Fibroblast of peridontal ligament (primary cell): Measurements from ENCODE around the gene SECTM1.
"Not testable (repeated sequence)": the region's sequence is repeated elsewhere in the genome, so short reads cannot be mapped to it uniquely, and the experiment has no call there.

ENCODE experiments used
- DNase-seq: peaks from one replicate; pipeline ENCODE4 v3.0.0-alpha.2; 2010; ENCODE audit errors: extremely low read depth

SECTM1 gene

GRCh38 chr17:82333279-82334171, at the start of gene SECTM1:
Gene SECTM1 (minus strand): TSS chr17:82333766. CDS start chr17:82327240, 6,526 bp downstream.
- peak; percentile 65 for DNase-seq

- DNase-seq, result no peak
These were observed 49.3 kb upstream of the SECTM1 start for GRCh38 chr17:82382933-82383255.

GRCh38 chr17:82382220-82382932, 48.8 kb upstream of the SECTM1 start:
- DNase-seq, result not testable (repeated sequence)

GRCh38 chr17:82381703-82382009, 48.1 kb upstream of the SECTM1 start:
- not testable (repeated sequence) for DNase-seq

- peak; percentile 77 for DNase-seq
These were observed 47.5 kb upstream of the SECTM1 start for GRCh38 chr17:82380860-82381702.

- DNase-seq, result no peak
These were observed 45.1 kb upstream of the SECTM1 start for GRCh38 chr17:82378741-82379021.

- DNase-seq, result no peak
These were observed 44.6 kb upstream of the SECTM1 start for GRCh38 chr17:82377924-82378740.

GRCh38 chr17:82377294-82377693, 43.7 kb upstream of the SECTM1 start:
- not testable (repeated sequence) for DNase-seq

- no peak for DNase-seq
These were observed 42.6 kb upstream of the SECTM1 start for GRCh38 chr17:82376042-82376730.

GRCh38 chr17:82375359-82376041, 41.9 kb upstream of the SECTM1 start:
- DNase-seq, result no peak

GRCh38 chr17:82374626-82375331, 41.2 kb upstream of the SECTM1 start:
- no peak for DNase-seq

GRCh38 chr17:82373731-82374625, 40.4 kb upstream of the SECTM1 start:
- no peak for DNase-seq

- not testable (repeated sequence) for DNase-seq
These were observed 39.5 kb upstream of the SECTM1 start for GRCh38 chr17:82373072-82373452.

- no peak for DNase-seq
These were observed 38.9 kb upstream of the SECTM1 start for GRCh38 chr17:82372249-82373071.

GRCh38 chr17:82371333-82372248, 38.0 kb upstream of the SECTM1 start, which contains the start of gene UTS2R:
Gene UTS2R (plus strand): TSS chr17:82371765. CDS start chr17:82374325, 2,560 bp downstream.
- DNase-seq, result no peak

- peak; percentile 22 for DNase-seq
These were observed 37.1 kb upstream of the SECTM1 start for GRCh38 chr17:82370471-82371332.
